Uterus (tissue), 4 donors: ENCODE measurements around the gene SVIL. TPM values are rescaled to one million over a fixed set of nuclear protein-coding genes. Genes with fewer than 3 reads are reported as not detected.
"Not testable (repeated sequence)": the region's sequence is repeated elsewhere in the genome, so short reads cannot be mapped to it uniquely, and the experiment has no call there.

Source experiments
- DNase-seq, 2 donors: peaks; one replicate each; pipeline ENCODE4 v3.0.0-alpha.2; 2019 to 2020
- H3K27ac ChIP-seq, 2 donors: fragments of 200-600 bp; sonication (generic); 1 replicate in 1 of 2; 2 replicates in 1 of 2; pipeline ENCODE4 v1.5.1; 2016 to 2018
- H3K27me3 ChIP-seq, 2 donors: fragments of 200-600 bp; sonication (generic); one replicate each; pipeline ENCODE4 v1.5.1; 2018 to 2019; ENCODE audit warnings: control low read depth in 1 of 2
- H3K36me3 ChIP-seq, 2 donors: fragments of 200-600 bp; sonication (generic); one replicate each; pipeline ENCODE4 v1.5.1; 2019; ENCODE audit warnings: control low read depth in 1 of 2
- H3K4me1 ChIP-seq, 2 donors: fragments of 200-600 bp; sonication (generic); one replicate each; pipeline ENCODE4 v1.5.1; 2018 to 2019; ENCODE audit warnings: control low read depth in 1 of 2
- H3K4me3 ChIP-seq, 2 donors: fragments of 200-600 bp; sonication (generic); 1 replicate in 1 of 2; 2 replicates in 1 of 2; pipeline ENCODE4 v1.5.1; 2018 to 2019; ENCODE audit warnings: mild to moderate bottlenecking in 1 of 2
- H3K9me3 ChIP-seq, 2 donors: fragments of 200-600 bp; sonication (generic); one replicate each; pipeline ENCODE4 v1.5.1; 2019; ENCODE audit warnings: control low read depth in 1 of 2
- CTCF ChIP-seq, 4 experiments: fragments of 200-600 bp in 2 of 4; fragments of 450-650 bp in 2 of 4; sonication (generic) in 2 of 4; IDR thresholded peaks; one replicate each; pipeline ENCODE4 v1.5.1; 2016 to 2019; ENCODE audit warnings: antibody characterized with exemption in 4 of 4, mild to moderate bottlenecking in 2 of 4, moderate library complexity in 1 of 4
- POLR2A ChIP-seq, 2 donors: fragments of 450-650 bp; IDR thresholded peaks; one replicate each; pipeline ENCODE4 v1.6.1; 2016; ENCODE audit warnings: antibody characterized with exemption in 2 of 2, mild to moderate bottlenecking in 1 of 2, moderate library complexity in 1 of 2
- intact Hi-C: fragments of 100-400 bp; cut with DNase I; formaldehyde crosslinking; loops from one replicate; pipeline ENCODE4 v1.15.1; 2023; ENCODE audit warnings: low total_unique reads
- total RNA-seq, 4 donors: library from RNA; depleted of rRNA in 3 of 4; stranded (reverse); fragments of >200 nt in 3 of 4; gene quantifications; one replicate each; pipeline versions ENCODE4 v1.1.0 to v1.2.4, GENCODE V29; 2014 to 2023
- donor health status: DM: yes; HTN: yes; CAD: no.

Gene SVIL
- total RNA-seq, 4 donors from 2014 or later, result 108 to 316 (median 209) TPM

GRCh38 chr10:29461042-29461441 lies 173.7 kb downstream of the SVIL start:
- H3K9me3 ChIP-seq, result no peaks in the 10 kb centered on the region
- TF ChIP-seq POLR2A (IDR thresholded peaks at IDR 0.05) (no peak), CTCF (IDR thresholded peaks at IDR 0.05) (no peak)
- no peaks in the 10 kb centered on the region for H3K4me1 ChIP-seq
- H3K36me3 ChIP-seq, result no peaks in the 10 kb centered on the region
- H3K27ac ChIP-seq, result no peak overlapping the region
- intact Hi-C loops, result no loop called here
- DNase-seq, result no peak
- H3K27me3 ChIP-seq, result no peaks in the 10 kb centered on the region
- no peak overlapping the region for H3K4me3 ChIP-seq

- H3K36me3 ChIP-seq, H3K4me1 ChIP-seq, DNase-seq, H3K27ac ChIP-seq, H3K27me3 ChIP-seq, H3K4me3 ChIP-seq, H3K9me3 ChIP-seq: not testable (repeated sequence)
- intact Hi-C loops, result loop anchor here (10.0 kb wide), 1 partner anchor 73 kb away; no protein-coding TSS in a partner anchor
Measured at GRCh38 chr10:29458190-29458589, 176.6 kb downstream of the SVIL start.

- no peaks in the 10 kb centered on the region for H3K27me3 ChIP-seq
- no peaks in the 10 kb centered on the region for H3K9me3 ChIP-seq
- H3K4me1 ChIP-seq, result no peaks in the 10 kb centered on the region
- intact Hi-C loops, result loop anchor here (10.0 kb wide), 1 partner anchor 70 kb away; no protein-coding TSS in a partner anchor
- H3K4me3 ChIP-seq, result no peak overlapping the region
- H3K27ac ChIP-seq, result no peak overlapping the region
- no peak for DNase-seq
- no peaks in the 10 kb centered on the region for H3K36me3 ChIP-seq
- TF ChIP-seq CTCF (IDR thresholded peaks at IDR 0.05) (no peak), POLR2A (IDR thresholded peaks at IDR 0.05) (no peak)
Measured at GRCh38 chr10:29455095-29455494, 179.7 kb downstream of the SVIL start.

- Histone ChIP-seq H3K27me3 (no peaks in the 10 kb centered on the region), H3K4me1 (no peaks in the 10 kb centered on the region), H3K27ac (no peak overlapping the region), H3K36me3 (no peaks in the 10 kb centered on the region), H3K4me3 (no peak overlapping the region), H3K9me3 (no peaks in the 10 kb centered on the region)
- TF ChIP-seq POLR2A (IDR thresholded peaks at IDR 0.05), result no peak
- no peak for TF ChIP-seq CTCF (IDR thresholded peaks at IDR 0.05)
- intact Hi-C loops, result loop anchor here (10.0 kb wide), 1 partner anchor 69 kb away; no protein-coding TSS in a partner anchor
- DNase-seq, result no peak
Measured at GRCh38 chr10:29454250-29454649, 180.5 kb downstream of the SVIL start.

GRCh38 chr10:29452546-29452945 lies 182.2 kb downstream of the SVIL start:
- H3K4me3 ChIP-seq, result no peak overlapping the region
- no peak overlapping the region for H3K27ac ChIP-seq
- TF ChIP-seq CTCF (IDR thresholded peaks at IDR 0.05), result no peak
- no peak for TF ChIP-seq POLR2A (IDR thresholded peaks at IDR 0.05)
- H3K36me3 ChIP-seq, result no peaks in the 10 kb centered on the region
- intact Hi-C loops, result loop anchor here (10.0 kb wide), 1 partner anchor 68 kb away; no protein-coding TSS in a partner anchor
- H3K4me1 ChIP-seq, result no peaks in the 10 kb centered on the region
- DNase-seq, result no peak
- no peaks in the 10 kb centered on the region for H3K9me3 ChIP-seq
- H3K27me3 ChIP-seq, result no peaks in the 10 kb centered on the region

GRCh38 chr10:29451946-29452345 lies 182.8 kb downstream of the SVIL start:
- no peaks in the 10 kb centered on the region for H3K27me3 ChIP-seq
- intact Hi-C loops, result loop anchor here (10.0 kb wide), 1 partner anchor 67 kb away; no protein-coding TSS in a partner anchor
- DNase-seq, result no peak
- no peak overlapping the region for H3K27ac ChIP-seq
- no peaks in the 10 kb centered on the region for H3K36me3 ChIP-seq
- H3K4me3 ChIP-seq, result no peak overlapping the region
- H3K9me3 ChIP-seq, result no peaks in the 10 kb centered on the region
- TF ChIP-seq POLR2A (IDR thresholded peaks at IDR 0.05) (no peak), CTCF (IDR thresholded peaks at IDR 0.05) (no peak)
- no peaks in the 10 kb centered on the region for H3K4me1 ChIP-seq
